Right ventricle myocardium inferior (tissue), 1 donor: ENCODE data around the gene HNRNPH2. TPM values are rescaled to one million over a fixed set of nuclear protein-coding genes. Genes with fewer than 3 reads are reported as not detected.

Source experiments
- ATAC-seq: fragments of 200-7000 bp; cut with Tn5 transposase; one replicate; pipeline ENCODE4 v1.9.1; 2020; ENCODE audit warnings: mild to moderate bottlenecking, moderate library complexity
- DNase-seq: peaks from one replicate; pipeline ENCODE4 v3.0.0; 2021; ENCODE audit errors: missing footprints
- intact Hi-C: fragments of 100-400 bp; cut with DNase I; formaldehyde crosslinking; loops from one replicate; pipeline ENCODE4 v1.11.0; 2022
- total RNA-seq: library from RNA; stranded (reverse); fragmentation: NEBNext Ultra II Directional; extraction: Animal tissue kit (Norgen Biotek cat#: 25700); gene quantifications from one replicate; pipeline ENCODE4 v1.2.1, GENCODE V29; 2021
- donor health status: DM: no; HTN: yes; CAD: no; lungs with severe emphysema.

The HNRNPH2 gene
- total RNA-seq, 1 donor from 2014 or later = 53.5 TPM

DNA sequence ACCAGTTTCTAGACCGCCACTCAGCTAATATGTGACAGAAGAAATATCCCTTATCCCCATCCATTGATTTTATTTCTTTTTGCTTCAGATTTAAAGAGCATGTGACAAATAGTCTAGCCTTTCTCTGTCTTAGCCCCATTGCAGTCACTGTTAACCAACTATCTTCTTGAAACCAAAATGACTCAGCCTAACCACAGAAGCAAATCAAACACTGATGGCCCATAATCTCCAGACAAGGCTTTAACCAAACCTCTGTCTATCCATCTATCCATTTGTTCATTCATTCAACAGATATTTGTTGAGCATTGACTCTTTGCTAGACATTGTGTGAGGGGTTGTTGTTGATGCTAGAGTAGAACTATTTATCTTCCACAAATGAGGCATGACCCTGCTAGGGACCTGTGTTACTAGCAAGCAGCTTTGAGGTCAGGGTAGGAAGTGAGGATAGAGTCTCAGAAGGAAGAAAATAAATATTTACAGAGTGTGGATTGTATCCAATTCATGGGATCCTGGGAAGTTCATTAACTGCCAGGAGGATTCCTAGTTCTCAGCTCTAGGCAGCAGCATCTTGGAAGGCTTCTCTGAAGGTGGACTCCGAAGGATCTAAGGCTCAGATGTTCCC, 22.5 kb downstream of the HNRNPH2 start:
- ATAC-seq (no peak), DNase-seq (no peak)
- intact Hi-C loops = no loop called here

DNA sequence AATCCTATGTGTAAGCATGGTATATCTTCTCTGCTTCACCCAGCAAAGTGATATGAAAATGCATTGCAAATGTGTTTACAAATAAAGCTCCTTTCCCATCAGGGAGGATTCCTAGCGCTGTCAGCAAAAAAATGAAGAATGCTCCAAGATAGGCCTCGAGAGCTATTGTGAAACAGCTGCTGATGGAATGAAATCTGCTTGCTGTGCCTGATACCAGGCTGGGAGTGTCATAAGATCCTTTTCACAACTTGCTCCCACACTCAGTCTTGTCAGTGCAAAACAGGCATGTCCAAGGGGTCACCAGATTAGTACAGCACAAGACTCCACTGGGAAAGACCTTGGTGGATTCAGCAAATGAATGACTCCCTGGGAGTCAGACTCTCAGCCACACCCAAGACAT, 34.1 kb downstream of the HNRNPH2 start:
- ATAC-seq = peak; percentile 31
- no peak for DNase-seq
- intact Hi-C loops = no loop called here

DNA sequence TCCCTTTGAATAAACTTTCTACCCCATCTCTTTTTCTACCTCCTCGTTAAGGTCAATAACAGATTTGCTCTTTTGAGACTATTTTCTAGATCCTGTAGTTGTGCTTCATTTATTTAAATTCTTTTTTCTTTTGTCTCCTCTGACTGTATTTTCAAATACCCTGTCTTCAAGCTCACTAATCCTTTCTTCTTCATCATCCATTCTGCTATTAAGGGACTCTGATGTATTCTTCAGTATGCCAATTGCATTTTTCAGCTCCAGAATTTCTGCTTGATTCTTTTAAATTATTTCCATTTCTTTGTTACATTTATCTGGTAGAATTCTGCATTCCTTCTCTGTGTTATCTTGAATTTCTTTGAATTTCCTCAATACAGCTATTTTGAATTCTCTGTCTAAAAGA, 41.3 kb downstream of the HNRNPH2 start:
- ATAC-seq = no peak
- DNase-seq = no peak
- intact Hi-C loops = no loop called here

DNA sequence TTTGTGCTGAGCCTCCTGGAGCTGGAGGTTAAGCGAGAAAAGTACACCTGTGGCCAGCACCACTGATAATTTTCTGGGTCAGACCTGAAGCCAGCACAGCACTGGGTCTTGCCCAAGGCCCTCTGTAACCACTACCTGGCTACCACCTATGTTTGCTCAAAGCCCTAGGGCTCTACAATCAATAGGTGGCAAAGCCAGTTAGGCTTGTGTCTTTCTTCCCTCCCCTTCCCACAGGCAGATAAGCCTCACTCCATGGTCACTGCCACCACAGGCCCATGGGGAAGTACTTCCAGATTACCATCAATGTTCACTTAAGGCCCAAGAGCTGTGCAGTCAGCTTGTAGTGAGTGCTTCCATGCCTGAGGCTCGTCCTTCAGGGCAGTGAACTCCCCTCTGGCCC, 42.1 kb downstream of the HNRNPH2 start:
- DNase-seq = no peak
- no peak for ATAC-seq
- intact Hi-C loops = no loop called here

DNA sequence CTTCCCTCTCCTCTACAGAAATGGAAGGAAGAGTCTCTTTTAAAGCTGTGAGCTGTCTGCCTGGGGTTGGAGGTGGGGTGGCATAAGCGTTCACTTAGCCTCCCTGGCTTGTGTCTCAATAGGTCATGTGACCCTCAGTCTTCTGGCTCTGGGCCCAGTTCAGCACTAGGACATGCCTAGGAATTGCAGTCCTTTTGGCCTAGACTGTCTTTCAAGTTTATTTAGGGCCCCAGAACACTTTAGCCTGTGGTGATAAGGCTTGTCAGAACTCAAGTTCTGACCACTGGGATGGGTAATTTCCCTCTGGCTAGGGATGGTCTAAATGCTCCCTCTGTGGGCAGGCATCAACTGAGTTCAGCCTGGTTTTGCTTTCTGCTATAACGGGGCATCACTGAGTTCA, 42.9 kb downstream of the HNRNPH2 start:
- intact Hi-C loops = no loop called here
- ATAC-seq (peak; percentile 72), DNase-seq (peak; percentile 74)

DNA sequence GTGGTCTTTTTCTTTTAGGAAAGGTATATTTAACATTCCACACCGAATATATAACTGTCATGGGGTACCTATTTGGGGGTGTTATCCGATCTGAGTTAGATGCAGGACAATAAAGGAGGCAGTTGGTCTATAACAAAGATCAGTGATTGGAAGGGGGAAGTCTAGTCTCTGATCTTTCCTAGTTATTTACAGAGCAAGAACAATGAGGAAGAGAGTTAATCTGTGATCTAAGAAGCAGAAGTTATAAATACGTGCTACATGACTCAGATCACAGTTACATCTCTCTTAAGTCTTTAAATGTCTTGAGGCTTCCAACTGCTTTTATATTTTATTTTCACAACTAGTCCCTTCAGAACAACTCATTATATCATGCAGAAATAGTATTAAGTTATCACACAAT, 44.0 kb downstream of the HNRNPH2 start:
- DNase-seq = no peak
- intact Hi-C loops = no loop called here
- ATAC-seq = no peak

DNA sequence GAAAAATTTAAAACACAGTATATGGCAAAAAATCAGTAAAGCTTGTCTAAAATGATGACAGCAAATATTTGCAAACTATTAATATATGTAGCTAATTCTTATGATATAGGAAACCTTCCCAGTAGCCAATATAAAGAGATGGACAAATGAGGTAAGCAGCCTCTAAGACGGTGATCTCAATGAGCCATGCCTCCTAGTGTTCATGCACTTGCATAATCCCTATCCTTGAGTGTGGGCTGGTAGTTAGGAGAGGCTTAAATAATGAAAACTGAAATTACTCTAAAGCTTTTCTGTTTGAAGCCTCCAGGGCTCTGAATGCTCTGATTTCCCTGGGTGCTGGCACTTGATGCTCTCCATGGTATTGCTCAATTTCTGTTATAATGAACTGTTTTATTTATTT, 52.6 kb downstream of the HNRNPH2 start:
- ATAC-seq (no peak), DNase-seq (no peak)
- intact Hi-C loops = no loop called here

DNA sequence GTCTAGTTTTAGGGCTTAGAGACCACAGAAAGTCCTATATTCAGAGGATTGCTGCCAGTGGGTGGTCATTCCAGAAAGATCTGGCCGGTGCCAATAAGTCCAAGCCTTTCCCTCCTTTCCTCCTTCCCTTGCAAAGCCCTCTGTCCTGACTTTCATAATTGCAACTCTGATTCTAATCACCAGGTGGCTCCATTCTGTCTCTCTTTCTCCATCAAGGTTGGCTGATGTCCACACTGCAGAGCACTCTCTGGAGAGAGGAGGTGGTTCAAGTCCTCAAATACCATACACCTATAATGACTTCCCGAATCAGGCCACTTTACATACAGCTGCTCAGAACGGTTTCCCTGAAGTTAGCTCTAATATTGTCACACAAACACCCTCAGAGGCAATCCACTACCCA, 54.9 kb downstream of the HNRNPH2 start:
- ATAC-seq (no peak), DNase-seq (no peak)
- intact Hi-C loops = no loop called here

Other genes with a start within 250 kb of the HNRNPH2 start
- not detected for gene DRP2, start 188.4 kb upstream of the HNRNPH2 start, total RNA-seq
- gene TAF7L, start 116.9 kb upstream of the HNRNPH2 start, total RNA-seq = not detected
- 20.8 TPM for gene TIMM8A, start 59.5 kb upstream of the HNRNPH2 start, total RNA-seq
- 5.4 TPM for gene BTK, start 22.0 kb upstream of the HNRNPH2 start, total RNA-seq
- gene RPL36A, start 17.2 kb upstream of the HNRNPH2 start, total RNA-seq = 78.1 TPM
- gene GLA, start 297 bp upstream of the HNRNPH2 start, total RNA-seq = 12.6 TPM
- gene ARMCX4, start 77.2 kb downstream of the HNRNPH2 start, total RNA-seq = 5.3 TPM
- 29.6 TPM for gene ARMCX1, start 142.3 kb downstream of the HNRNPH2 start, total RNA-seq
- gene ARMCX6, start 209.8 kb downstream of the HNRNPH2 start, total RNA-seq = 23.3 TPM
- gene ARMCX3, start 214.9 kb downstream of the HNRNPH2 start, total RNA-seq = 52.8 TPM